HTERT RPE-1 (cell line): Measurements from ENCODE around the gene USP47.

ENCODE experiments used
- in situ Hi-C: fragments of 300-500 bp; cut with MboI; formaldehyde crosslinking; loops from 4 replicates; pipeline ENCODE4 v1.14.3; 2020; ENCODE audit warnings: low sequenced_read_pairs

The USP47 gene

DNA sequence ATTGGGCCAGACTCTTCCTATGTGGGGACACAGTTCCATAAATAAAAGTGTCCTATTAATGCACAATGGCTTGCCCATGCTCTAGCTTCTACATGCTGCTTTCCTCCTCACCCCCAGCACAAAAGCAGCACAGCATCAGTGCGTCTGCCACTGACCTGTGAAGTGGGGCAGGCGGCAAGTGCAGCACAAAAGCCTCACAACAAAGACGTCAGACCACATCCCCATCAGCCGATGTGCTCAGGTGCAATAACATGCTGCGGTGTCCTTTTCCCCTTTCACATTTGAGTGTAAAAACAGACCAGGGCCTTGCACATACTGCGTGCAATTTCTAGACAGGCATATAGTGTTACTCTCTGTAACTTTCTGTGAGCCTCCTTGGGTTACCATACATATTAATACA lies 153.8 kb downstream of the USP47 start:
- in situ Hi-C loops = no loop called here

DNA sequence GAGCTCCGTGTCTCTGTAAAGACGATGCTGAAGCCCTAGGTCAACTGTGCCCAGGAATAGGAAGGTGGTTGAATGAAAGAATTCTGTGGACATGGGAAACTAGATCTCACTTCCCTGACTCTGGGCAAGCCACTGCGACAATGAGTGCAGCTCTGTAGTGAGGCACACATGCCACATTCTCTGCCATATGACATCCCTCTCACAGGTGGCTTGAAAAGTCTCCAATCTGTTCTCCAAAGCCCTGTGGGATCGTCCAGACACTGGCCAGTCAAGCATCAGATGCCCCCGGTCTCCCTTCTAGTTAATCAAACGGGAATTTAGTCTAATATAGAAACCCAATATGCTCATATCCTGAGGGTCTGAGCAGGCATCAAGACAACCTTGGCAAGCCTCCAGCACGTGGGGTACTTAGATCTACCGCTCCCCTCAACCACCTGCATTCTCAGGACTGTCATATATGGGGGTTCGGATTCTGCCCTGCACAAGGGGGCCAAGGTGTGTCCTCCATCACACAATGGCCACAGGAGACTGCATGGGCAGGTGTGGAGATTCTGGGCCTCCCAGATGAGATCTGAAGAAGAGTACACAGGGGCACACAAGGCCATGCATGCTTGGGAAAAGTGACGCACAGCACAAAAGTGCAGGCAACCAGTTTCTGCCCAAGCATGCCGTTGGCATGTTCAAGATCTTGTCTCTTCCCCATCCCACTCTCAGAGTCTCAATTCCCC lies 154.7 kb downstream of the USP47 start:
- in situ Hi-C loops = no loop called here

DNA sequence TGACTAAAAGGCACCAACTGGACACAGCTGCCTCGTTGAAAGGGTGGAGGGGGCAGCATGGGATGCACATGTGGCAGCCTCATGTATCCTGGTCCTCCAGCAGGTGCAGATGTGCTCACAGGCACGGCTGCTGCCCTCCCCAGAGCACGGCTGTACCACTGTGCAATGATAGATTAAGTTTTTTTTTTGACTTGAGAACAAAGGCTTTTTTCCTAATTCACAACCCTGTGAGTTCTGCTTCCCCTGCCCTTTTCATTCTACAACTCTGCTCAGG lies 155.2 kb downstream of the USP47 start:
- in situ Hi-C loops = no loop called here

DNA sequence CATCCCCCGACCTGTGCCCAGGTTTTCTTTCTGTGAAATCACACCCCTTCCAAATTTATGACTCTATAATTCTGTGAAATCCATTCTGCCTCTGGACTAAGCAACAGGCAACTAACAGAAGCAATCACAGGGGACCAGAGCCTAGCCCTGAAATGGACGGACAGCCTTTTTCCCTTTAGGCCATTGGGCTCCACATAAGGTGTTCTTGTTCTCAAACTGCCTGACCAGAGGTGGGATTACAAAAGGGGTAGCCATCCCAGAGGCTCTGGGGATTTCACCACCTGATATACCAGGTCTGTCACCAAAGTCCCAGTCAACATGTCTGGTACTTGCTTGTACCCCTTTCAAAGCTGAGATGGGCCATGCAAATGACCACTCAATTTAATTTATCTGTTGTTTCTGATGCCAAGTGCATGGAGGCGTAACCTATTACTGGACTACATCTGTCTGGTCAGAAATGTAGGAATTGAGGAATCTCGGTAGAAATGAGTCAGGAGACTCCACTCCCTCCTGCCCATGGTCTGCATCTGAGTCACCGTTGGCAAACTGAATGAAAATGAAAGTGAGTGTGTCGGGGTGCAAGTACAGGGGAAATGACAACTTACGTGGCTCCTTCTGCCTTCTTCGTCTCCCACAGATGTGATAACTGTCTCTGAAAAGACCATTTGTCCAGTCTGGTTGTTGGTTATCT lies 156.5 kb downstream of the USP47 start:
- in situ Hi-C loops = no loop called here

DNA sequence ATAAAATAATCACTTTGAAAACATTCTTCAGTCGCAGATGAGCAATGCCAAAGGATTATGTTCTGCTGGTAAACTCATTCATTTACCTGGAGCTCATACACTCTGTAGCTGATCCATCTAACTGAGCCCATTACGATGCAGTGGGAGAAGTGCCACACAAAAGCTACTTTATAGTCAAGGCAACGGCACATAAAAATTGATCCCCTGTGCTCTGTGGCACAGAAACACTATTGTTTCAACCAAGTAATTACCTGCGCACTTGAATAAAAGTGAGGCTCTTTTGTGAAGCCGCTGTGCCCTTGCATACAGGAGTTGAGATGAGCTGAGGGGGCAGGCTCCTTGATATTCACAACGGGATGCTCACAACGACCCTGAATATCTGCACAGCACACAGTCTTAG lies 159.4 kb downstream of the USP47 start:
- in situ Hi-C loops = no loop called here

DNA sequence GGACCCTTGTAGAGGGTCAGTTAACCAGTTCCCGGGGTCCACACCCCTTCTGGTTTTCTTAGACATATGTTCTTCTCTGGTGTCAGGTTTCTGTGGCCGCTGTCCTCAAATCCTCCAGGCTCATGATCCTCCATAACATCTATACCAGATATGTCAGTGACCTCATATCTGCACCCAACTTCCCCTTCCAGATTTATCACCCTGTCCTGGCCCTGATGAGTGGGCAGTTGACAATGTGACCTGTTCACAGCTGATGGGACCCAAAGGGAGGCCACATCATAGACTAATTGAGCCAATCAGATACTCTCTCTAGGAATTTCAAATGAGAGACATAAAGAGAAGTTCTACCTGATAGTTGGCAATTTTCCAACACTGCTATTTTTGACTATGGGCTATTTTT lies 161.6 kb downstream of the USP47 start:
- in situ Hi-C loops = no loop called here

DNA sequence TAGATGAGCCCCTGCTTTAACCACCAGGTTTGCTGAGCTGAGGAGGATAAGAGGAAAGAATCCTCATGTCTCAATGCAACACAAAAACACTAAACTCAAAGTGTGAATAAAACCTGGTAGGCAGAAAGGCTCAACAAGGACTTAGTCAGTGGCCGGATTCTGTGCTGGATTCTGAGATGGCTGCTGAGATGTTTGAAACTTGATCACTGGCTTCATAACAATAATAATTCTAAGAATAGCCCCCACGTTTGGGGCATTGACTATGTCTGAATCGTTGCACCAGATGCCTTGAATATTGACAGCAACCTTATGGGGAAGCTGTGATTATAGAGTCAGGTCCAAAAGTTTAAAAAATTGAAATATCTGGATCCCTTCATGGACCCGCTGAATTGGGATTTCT lies 162.0 kb downstream of the USP47 start:
- in situ Hi-C loops = no loop called here

DNA sequence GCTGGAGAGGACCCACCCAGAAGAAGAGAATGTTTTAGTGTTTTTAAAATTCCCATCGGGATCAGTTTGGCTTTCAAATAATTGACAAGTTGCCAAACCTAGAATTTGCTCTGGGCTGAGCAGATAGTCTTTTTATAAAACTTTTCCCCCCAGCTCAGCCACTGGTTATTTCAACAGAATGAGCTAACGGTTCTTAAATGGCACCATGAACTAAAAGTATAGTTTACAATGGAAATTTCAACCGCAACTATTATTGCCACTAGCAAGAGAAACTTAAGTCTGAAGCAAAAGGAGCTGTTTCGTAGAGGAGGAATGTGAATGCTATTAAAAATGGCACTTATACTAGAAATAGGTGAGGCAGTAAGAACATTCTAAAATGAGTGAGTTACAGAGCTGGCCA lies 163.3 kb downstream of the USP47 start:
- in situ Hi-C loops = no loop called here

DNA sequence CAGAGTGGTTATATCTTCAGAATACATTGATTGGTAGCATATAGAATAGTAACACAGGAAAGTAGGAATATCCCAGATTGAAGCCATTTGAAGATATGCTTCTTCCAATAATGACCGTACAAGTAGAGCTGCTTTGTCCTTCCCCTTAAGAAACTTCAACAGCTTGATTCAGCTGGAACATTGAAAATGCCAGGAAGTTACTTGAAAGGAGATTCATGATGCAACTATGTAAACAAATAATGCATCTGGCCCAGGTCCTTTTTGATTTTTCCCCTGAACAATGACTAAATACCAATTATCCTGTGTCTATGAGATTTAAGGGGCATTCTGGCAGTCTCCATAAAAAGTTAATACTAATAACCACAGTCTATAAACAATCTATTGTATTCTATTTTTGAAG lies 163.7 kb downstream of the USP47 start:
- in situ Hi-C loops = no loop called here

DNA sequence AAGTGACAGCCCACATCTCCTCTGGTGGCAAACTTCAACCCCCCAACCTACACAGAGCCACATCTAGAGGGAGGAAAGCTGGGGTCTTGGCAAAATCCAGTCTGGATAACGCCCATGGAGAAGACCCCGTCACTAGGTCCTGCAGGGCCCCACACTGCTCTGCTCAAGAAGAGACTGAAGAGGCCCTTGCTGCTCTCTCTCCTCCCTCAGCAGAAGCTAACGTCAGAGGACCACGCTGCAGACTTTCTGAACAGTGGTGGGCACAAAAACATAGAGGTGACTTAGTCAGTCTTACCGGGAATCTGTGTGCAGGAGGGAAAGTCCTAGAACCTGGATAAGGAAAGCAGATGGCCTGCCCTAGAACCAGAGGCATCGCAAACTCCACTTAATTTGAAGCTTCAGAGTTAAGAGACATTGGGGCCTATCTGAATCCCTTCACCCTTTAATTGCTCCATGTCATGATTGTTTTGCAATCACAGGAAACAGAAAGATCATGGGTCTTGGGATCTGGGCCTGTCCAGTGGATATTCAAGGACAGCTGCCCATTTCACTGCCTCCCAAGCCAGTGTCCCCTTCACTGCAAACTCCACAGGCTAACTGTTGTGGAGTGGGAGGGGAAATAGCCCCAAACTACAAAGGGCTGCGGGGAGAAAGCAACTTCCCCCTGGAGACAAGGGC lies 164.9 kb downstream of the USP47 start:
- in situ Hi-C loops = no loop called here

DNA sequence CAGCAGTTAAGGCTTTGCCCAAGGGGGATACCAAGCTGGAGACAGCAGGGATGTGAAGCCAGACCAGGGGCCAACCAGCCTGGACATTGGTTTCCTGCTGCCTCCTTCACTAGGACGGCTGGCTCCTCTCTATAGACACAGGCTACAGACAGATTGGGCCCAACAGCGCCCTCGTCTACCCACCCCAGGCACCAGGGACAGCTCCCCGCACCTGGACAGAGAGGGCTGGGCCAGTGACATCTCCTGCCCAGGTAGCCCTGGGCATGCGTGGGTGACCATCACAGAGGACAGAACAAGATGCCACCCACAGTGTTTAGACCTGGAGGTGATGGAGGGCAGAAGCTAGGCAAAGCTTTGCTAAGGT lies 165.4 kb downstream of the USP47 start:
- in situ Hi-C loops = no loop called here

DNA sequence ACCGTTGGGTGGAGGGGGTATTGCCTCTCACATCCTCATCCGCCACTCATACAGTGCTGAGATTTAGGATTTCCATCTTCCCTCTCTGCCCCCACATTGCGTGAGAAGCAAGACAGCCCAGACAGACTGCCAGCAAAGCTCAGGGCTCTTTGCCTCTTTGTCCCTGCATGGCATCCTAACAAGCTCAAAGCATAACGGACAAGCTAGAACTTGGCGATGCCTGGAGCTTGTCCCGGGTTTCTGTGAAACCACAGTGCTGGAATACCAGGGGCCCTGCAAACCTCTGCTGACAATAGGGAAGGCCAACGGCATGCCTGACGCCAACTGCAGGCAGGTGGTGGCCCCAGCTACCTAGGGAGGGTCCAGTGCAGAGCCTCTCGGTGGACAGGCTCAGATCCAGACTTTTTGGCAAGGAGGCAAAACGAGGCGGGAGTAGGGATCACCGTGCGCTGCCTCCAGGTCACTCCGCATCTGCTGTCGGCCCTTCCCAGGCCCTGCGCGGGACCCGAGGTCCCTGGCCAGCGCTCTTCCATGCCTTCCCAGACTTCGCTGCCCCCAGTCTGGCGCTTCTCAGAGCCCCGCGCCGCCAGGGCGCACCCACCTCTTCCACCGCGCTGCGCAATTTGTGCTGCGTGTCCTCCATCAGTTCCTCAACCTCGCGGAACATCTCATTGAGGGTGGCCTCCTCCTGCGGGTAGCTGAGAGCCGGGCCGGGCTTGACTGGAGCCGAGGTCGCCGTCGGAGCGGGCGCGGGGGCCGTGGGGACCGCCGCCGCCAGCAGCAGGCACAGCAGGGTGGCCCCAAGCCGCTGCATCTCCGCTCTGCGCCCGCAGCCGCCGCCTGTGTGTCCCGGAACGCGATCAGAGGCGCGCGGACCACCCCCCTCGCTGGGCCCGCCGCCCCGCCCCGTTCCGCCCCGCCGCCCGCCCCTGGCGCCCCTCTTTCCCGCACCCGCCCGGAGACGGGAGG lies 166.3 kb downstream of the USP47 start, which contains the start of gene DKK3:
Gene DKK3 (minus strand): TSS at position 858 of the 969 bp plus-strand sequence. CDS start 44 bp downstream, at position 814.
- in situ Hi-C loops = no loop called here
